ENCODE data around the gene USP48.
"Not testable (repeated sequence)": the region's sequence is repeated elsewhere in the genome, so short reads cannot be mapped to it uniquely, and the experiment has no call there.

The USP48 gene

DNA sequence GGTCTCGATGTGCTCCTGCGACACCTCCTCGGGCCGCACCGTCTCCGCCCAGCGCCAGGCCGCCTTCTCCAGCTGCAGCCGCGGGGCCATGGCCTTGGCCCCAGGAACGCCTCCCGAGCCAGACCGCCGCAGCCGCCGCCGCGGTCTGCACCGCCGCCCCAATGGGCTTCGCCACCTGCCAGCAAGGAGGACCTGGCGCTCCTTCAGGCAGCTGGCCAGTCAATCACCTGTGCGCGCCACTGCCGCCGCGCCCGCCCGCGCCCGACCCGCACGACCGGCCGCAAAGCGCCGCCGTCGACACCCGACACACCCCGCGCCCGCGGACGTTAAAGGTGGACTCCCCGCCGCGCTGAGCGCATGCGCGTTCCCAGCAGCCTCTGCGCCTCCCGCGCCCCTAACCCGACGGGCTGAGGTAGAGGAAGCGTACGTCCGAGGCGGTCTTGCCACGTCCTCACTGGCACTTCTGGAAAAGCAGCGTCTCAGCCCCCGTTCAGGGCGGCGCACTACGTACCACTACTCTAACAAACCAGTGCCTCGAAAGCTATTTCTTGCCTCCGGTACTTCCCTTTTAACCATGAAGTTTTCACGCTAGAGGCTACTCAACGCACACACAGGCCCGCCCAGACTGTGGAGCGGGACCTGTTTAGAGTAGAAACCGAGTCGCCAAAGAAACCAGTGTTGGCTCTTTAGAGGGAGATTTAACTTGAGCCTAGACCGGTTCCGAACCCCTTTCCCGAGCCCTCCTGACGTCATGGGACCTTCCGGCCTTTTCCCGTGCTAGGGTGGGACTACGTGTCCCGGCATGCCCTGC lies at the start of gene USP48:
TSS of gene USP48 (minus strand) at position 282 of the 811 bp plus-strand sequence. CDS start at position 90, 192 bp downstream.
- peak; percentile 95 for DNase-seq

DNA sequence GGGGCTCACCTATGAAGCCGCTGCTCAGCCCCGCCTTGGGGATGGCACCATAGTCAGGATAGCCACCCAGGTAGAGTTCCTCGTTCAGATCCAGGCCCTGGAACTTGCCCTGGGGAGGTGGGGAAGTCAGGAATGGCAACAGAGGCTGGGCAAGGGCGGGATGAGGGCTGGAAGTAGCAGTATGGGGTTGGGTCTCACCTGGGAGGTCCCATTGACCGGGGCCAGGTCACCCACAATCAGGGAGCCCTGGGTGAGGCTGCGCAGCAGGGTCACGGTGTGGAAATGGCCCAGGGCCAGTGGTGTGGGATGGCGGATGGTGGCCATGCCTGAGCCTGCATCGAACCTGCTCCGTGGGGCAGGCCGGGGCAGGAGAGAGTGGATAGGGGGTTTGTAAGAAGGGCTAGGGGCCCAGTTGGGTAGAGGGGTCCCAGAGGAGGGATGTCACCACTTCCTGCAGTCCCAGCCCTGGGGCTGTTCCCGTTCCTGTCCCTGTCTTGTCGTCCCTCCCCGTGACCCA lies 48.6 kb upstream of the USP48 start:
- DNase-seq, result no peak

GRCh38 chr1:21830792-21831453 lies 48.0 kb upstream of the USP48 start:
- DNase-seq, result no peak

GRCh38 chr1:21829294-21829693 lies 46.3 kb upstream of the USP48 start:
- DNase-seq, result no peak

DNA sequence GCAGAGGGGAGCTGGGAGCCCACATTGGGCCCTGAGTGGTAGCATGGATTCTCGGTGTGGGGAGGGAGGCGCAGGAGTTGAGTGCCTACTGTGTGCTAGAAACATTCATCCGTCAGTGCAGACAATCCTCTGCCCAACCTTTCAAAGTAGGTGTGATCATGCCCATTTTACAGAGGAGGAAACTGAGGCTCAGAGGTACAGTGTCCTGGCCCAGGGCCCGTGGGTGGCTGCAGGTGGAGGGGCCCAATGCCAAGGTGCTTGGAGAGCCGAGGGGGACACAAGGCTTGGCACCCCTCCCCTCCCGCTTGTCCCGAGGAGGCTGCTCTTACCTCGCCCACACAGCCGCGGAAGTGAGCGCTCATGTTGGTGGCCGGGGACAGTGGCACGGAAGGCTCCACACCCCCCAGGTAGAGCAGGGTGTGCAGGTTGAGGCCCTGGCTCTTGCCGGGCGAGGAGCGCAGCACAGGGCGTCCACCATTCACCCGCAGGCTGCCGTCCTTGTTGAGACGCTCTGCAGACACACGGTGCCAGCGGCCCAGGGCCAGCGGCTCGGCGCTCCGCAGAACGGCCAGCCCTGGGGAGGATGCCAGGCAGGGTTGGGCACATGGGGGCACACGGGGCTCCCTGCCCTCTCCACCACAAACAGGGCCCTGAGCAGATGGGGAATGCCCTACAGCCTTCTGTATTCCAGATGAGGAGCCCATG lies 45.7 kb upstream of the USP48 start:
- no peak for DNase-seq

GRCh38 chr1:21828075-21828474 lies 45.1 kb upstream of the USP48 start:
- DNase-seq, result no peak

GRCh38 chr1:21827141-21827679 lies 44.3 kb upstream of the USP48 start:
- no peak for DNase-seq

GRCh38 chr1:21826694-21827093 lies 43.7 kb upstream of the USP48 start:
- DNase-seq, result not testable (repeated sequence)

DNA sequence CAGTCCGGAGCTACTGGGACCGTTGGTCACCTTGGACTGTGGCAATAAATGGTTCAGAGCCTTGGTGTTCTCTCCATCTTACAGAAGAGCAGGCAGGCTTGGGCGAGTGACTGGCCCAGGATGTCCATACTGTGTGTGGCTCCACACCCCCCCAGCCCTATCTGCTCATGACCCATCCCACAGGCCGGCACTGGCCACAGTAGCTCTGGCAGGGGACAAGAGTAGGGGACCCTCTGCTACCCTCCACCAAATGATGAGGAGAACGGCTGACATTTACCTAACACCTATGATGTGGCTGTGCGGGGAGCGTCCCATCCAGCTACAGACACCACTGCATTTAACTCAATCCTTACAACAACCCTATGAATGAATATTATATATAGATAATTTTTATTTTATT lies 42.4 kb upstream of the USP48 start:
- DNase-seq, result no peak

GRCh38 chr1:21824926-21825325 lies 42.0 kb upstream of the USP48 start:
- no peak for DNase-seq

- no peak for DNase-seq
These were observed 41.2 kb upstream of the USP48 start for GRCh38 chr1:21823980-21824702.

DNA sequence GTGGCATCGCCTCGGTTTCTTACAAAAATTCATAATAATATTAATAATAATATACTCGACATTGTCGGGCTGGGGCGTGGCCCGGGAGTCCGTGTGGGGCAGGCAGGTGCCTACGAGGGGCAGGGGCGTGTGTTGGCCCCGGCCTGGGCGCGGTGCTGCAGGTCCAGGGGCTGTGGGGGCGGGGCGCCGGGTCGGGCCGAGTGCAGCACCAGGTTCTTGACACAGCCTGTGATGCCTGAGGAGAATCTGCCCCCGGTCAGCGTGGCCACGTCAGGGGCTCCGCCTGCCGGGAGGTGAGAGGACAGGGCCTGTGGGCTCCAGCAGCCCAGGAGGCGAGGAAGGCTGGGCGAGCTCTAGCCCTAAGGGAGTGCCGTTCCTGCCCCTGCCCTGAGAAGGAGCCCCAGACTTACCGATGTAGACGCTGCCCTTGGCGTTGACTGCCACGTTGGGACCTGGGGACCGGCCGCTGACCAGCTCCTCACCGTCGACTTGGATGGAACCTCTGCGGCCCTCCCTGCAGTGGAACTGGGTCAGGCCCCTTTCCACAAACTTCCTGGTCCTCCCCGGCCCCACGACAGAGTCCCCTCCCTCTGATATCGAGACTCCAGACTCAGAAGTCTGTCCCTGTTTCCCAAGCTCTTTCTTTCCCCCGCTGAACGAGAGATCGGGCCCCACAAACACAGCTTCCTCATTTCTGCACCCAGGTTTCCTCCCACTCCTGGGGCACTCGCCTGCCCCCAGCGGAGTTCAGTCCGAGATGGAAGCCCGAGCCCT lies 40.4 kb upstream of the USP48 start:
- no peak for DNase-seq

DNA sequence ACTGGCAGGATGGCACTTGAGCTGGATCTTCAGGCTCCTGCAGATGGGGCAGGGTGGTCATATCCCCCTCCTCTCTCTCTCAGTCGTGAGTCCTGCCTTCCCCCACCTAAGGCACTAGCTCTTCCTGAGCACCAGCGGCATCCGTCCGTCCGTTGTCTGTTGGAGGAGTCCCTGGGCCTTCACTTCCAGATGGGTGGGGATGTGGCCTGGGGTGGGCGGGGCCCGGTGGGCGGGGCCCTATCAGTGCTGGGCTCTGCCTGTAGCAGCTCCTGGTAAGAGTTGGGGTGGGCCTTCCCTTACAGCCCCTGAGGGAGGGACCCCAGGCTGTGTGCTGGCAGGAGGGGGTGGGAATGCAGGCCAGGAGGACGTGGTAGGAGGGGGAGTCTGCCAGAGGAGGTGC lies 39.4 kb upstream of the USP48 start:
- no peak for DNase-seq

GRCh38 chr1:21821385-21822019 lies 38.6 kb upstream of the USP48 start:
- DNase-seq, result no peak

GRCh38 chr1:21820597-21821232 lies 37.8 kb upstream of the USP48 start:
- no peak for DNase-seq

GRCh38 chr1:21818656-21819055 lies 35.7 kb upstream of the USP48 start:
- DNase-seq, result peak; percentile 9 to 29

DNA sequence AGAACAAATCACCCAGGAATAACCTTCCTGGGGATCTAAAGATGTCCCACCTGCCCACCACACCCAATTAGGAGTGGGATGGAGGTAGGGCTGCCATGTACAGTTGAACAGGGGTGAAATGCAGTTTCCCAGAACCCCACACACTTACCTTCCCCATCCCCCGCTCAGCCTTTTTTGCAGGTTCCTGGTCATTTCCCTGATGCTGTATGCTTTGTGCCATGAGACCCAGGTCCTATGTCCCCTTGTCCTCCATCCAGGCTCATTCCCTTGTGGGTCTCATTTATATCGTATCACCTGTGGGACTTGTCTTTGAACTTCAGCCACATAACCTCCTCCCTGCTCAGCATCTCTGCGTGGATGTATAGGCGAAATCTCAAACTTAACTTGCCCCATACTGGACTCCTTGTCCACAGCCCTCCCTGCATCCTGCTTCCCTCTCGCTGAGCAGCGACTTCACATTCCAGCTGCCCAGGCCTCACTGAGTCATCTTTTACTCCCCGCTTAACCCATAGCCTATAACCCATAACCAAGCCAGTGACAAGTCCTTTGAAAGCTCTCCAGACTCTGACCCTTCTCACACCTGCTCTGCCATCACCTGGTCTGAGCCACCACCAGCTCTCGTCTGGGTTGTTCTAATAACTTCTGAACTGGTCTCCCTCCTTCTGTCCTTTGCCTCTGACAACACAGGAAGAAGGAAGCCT lies 33.8 kb upstream of the USP48 start:
- DNase-seq, result no peak

DNA sequence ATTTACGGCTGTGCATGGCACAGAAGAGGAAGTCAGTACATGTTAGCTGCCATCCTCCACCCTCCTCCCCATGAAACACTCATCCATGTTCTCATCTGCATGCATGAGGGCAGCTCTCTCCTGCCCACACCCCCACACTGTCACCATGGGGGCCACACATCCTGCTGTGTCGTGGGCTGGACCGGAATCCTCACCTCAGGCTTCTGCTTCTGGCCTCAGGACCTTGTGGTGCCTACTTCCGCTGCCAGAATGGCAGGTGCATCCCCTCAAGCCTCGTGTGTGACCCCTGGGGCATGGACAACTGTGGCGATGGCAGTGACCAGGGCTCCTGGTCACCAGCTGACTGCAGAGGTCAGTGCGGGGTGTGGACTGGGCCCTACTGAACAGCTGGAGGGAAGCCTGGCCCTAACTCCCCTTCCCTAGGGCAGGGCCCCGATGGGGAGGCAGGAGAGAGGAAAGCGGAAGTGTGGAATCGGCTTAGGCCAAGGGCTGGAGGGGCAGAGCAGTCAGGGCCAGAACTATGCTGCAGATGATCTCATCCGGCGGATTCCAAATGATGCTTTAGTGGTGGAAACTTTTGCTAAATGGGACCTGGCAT lies 32.9 kb upstream of the USP48 start:
- DNase-seq, result no peak

- DNase-seq, result peak in 1 of 2 experiments; percentile 18
These were observed 32.1 kb upstream of the USP48 start for GRCh38 chr1:21814981-21815582.

Measured in stimulated activated CD4-positive, alpha-beta T cell treated with anti-CD3 and anti-CD28 coated beads, Interleukin-4, amount 100 ng/mL, for 4 hours (primary cell).